Measurements from ENCODE around the gene ACTN2.

The ACTN2 gene

DNA sequence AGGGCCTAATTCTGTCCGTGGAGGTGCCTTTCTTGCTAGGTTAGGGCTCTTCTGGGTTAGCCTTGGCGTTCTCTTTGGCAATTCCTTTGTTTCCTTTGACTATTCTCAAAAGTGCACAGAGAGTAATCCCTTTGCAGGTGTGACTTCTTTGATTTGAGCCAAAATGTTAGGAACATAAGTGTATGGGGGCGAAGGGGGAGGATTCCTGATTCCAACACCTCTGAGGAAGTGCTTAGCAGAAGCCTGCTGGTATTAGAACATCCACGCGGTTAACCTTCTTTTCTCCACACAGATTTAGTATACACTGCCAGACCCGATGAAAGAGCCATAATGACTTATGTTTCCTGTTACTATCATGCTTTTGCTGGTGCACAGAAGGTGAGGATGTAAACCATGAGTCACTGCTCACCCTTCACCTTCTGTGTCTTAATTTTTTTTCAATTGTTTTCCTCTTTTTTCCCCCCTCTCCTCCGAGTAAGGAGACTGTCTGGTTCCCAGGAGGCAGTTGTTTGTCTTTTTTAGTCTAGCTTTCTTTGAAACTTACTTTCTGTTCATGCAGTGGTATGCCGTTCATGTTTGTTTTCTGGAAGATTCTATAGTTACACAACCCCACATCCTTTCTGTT, 48.0 kb downstream of the ACTN2 start:
- DNase-seq (ENCODE audit: low read depth in 2 of 3, low spot score in 1 of 3): no peak

DNA sequence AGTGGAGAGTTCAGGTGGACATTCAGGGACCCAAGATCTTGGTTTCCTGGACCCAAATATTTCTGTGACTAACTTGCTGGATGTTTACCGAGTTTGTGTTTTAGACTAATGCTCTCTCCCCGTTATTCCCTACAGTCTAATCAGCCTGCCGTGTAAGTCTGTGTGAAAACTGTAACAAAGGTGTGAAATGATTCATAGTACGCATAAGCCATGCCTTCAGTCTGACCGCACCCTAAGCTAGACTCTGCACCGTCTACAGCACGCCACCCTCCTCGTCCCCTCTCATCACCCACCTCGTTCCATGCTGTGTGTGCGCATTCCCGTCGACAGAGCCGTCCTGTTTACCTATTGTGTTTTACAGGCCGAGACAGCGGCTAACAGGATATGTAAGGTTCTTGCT, 50.5 kb downstream of the ACTN2 start:
- DNase-seq (ENCODE audit: low read depth in 2 of 3, low spot score in 1 of 3): no peak

DNA sequence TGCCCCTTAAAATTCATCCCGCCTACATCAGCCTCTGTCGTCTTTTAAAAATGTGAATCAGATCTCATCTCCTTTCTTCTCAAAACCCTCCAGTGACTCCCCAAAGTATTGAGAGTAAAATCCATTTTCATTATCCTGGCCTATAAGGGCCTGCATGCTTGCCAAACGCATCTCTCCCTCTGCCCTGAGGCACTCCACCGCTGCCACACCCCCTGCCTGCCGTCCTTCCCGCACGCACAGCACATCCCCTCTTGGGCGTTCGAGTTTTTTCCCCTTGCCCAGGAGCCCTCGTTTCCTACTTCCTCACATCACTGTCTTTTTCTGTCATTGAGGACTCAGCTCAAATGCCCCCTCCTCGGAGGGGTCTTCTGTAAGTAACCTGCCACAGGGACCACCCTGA, 55.5 kb downstream of the ACTN2 start:
- no peak for DNase-seq (ENCODE audit: low read depth in 2 of 3, low spot score in 1 of 3)

DNA sequence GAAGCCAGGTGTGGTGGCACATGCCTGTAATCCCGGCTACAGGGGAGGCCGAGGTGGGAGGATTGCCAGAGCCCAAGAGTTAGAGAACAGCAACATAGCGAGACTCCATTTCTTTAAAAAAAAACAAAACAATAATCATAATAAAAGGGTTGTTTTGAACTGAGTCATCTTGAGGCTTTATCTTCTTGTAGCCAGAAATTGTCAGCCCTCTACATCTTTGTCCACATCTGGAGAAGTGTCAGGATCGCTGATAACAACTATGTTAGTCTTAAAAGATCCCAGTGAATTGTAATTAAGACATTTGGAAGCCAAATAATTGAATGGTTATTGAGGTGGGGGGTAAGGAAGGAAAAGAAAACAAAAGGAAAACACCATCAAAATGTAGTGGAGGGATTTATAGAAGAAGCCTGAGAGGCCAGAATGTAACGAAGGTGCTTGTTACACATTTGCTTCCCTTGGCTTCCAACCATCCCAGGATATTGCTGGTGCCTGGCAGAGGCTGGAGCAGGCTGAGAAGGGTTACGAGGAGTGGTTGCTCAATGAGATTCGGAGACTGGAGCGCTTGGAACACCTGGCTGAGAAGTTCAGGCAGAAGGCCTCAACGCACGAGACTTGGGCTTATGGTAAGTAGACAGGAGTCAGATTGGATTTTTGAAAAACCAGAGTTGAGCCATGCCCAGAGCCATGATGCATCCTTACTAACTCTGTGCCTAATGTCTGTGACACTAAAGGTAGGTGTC, 56.3 kb downstream of the ACTN2 start:
- no peak for DNase-seq (ENCODE audit: low read depth in 2 of 3, low spot score in 1 of 3)

DNA sequence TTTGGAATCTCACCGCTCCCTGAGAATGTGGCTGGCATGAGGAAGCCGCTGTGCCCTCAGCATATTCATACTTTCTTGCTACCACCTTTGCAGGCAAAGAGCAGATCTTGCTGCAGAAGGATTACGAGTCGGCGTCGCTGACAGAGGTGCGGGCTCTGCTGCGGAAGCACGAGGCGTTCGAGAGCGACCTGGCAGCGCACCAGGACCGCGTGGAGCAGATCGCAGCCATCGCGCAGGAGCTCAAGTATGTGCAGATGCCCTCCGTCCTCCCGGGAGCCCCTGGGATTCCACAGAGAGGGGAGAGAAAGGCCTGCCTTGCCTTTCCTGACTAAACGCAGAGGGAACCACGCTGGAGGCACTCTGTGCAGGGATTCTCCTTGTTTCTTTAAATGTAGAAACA, 58.2 kb downstream of the ACTN2 start:
- no peak for DNase-seq (ENCODE audit: low read depth in 2 of 3, low spot score in 1 of 3)

DNA sequence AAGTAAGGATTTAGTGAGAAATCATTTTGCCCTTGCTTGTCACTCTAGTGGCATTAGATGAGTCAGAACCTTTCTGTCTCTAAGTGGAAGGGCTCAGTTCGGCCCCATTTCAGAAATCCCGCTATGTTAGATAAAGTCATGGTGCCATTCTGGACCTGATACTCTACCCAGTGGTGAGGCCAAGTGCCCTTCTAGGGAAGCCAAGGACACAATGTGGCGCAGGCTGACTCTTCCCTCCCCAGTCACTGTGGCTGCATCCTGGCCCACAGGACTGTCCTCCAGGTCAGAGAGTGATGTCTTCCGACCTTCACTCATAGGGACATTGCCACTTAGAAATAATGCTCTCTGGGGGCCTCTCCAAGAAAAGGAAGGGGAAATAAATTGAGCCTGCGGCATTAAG, 60.5 kb downstream of the ACTN2 start:
- DNase-seq (ENCODE audit: low read depth in 2 of 3, low spot score in 1 of 3): no peak

DNA sequence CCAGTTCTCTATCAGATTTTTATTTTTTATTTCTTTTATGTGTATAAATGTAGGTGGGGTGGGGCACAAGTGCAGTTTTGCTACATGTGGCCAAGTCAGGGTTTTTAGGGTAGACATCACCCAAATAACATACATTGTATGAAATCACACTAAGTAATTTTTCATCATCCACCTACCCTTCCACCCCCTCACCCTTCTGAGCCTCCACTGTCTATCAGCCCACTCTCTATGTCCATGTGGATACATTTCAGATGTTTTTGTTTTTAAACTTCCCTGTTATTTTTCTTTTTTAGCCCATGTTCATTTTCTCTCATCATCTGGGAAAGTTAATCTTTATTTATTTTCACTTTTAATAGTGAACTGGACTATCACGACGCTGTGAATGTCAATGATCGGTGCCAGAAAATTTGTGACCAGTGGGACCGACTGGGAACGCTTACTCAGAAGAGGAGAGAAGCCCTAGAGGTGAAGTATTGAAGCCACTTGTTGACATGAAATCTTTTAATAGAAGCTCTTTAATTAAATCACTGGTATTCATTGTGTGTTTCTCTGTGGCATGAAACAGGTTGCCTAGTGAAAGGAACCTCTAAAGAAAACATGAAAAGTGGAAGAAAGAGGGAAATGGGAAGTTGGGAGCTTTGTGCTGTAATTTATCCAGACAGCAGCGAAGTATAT, 61.1 kb downstream of the ACTN2 start:
- DNase-seq (ENCODE audit: low read depth in 2 of 3, low spot score in 1 of 3): no peak

DNA sequence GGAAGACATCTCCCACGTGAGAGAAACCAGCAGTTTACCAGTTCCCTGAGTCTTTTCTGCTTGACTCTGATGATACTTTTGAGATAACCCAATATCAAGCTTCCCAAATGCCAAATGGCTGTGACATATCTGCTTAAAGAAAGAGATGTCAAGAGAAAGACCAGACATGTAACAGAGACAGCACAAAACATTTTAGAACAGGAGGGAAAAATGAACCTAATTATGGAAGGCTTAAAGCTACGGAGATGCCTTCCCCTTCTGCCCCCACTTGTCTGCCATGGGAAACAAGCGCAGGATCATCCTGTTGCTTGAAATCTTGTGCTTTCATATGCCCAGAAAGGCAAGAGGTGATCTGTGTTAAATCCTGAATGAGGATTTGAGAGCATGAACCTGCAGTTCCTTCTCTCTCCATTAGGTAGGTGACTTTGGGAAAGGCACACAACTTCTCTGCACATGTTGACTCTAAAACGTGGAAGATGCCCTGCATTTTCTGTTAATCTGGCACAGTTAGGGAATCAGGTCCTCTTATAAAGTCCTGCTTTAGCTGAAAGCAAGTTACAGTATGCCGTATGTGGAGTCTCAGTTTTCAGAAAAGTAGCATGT, 62.1 kb downstream of the ACTN2 start:
- DNase-seq (ENCODE audit: low read depth in 2 of 3, low spot score in 1 of 3): no peak

DNA sequence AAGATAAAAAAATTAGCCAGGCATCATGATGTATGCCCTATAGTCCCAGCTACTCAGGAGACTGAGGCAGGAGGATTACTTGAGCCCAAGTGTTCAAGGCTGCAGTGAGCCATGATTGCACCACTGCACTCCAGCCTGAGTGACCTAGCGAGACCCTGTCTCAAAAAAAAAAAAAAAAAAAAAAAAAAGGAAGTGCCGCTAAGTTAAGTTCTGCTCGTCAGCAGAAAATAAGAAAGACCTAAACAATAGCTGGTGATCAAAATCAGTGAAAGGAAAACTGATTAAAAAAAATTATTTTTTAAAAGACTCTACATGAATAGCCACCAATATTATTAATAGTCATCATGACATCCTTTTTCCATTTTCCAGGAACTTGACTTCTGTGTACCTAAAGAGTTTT, 64.6 kb downstream of the ACTN2 start:
- no peak for DNase-seq (ENCODE audit: low read depth in 2 of 3, low spot score in 1 of 3)

DNA sequence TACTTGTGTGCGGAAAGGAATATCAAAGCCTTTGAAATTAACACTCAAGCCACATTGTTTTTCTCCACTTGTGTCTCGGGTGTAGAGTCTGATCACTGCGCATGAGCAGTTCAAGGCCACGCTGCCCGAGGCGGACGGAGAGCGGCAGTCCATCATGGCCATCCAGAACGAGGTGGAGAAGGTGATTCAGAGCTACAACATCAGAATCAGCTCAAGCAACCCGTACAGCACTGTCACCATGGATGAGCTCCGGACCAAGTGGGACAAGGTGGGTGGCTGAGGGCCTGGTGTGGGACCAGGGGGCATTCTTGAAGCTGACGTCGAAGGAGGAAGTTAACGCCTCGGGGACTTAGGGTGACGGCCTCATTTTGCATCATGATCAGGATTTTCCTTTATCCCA, 65.1 kb downstream of the ACTN2 start:
- DNase-seq (ENCODE audit: low read depth in 2 of 3, low spot score in 1 of 3): no peak

DNA sequence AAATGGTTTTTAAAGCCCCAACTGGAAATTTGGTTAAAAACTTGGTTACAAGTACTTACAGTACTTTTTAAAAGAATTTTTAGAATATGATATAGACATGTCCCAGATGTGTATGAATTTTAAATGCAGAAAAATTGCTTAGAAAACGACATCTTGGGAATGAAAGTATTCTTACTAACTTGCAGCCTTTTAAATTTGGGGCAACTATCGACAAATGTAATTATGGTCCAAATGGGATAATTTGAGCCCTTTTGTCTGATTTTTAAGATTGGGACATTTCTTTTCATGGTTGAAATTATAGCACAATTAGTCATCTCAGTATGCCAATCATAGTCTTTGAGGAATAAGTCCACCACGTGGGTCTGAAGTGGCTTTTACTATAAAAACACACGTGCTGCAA, 65.6 kb downstream of the ACTN2 start:
- DNase-seq (ENCODE audit: low read depth in 2 of 3, low spot score in 1 of 3): no peak

DNA sequence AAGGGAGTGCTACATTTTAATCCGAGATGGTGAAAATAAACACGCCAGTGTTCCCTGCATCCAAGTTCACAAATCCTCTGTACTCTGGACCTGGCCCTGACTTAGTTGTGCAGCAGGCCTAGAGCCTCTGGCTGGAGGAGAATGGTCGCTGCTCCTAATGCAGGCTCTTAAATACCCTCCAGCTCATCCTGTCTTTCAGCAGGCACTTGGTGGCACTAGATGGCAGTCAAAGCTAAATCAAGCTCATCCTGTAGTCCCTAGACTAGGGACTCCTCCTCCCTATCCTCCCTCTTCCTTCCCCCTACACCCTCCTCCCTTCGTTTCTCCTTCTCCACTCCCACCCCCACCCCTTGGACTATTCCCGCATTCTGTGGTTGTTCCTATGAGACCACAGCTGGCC, 67.2 kb downstream of the ACTN2 start:
- no peak for DNase-seq (ENCODE audit: low read depth in 2 of 3, low spot score in 1 of 3)

DNA sequence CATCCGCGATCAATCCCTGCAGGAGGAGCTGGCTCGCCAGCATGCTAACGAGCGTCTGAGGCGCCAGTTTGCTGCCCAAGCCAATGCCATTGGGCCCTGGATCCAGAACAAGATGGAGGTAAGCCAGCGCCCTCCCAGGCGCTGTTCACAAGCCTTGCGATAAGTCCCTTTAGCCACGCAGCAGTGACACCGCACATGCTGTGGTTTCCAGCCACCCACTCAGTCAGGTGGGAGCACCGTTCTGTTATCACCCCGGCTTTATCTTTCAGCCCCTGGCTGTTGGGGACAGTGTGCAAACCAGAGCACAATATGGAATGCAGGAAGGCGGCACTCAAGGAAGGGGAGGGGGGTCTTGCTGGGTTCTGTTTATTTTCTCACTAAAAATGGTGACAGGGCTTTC, 67.7 kb downstream of the ACTN2 start:
- no peak for DNase-seq (ENCODE audit: low read depth in 2 of 3, low spot score in 1 of 3)

DNA sequence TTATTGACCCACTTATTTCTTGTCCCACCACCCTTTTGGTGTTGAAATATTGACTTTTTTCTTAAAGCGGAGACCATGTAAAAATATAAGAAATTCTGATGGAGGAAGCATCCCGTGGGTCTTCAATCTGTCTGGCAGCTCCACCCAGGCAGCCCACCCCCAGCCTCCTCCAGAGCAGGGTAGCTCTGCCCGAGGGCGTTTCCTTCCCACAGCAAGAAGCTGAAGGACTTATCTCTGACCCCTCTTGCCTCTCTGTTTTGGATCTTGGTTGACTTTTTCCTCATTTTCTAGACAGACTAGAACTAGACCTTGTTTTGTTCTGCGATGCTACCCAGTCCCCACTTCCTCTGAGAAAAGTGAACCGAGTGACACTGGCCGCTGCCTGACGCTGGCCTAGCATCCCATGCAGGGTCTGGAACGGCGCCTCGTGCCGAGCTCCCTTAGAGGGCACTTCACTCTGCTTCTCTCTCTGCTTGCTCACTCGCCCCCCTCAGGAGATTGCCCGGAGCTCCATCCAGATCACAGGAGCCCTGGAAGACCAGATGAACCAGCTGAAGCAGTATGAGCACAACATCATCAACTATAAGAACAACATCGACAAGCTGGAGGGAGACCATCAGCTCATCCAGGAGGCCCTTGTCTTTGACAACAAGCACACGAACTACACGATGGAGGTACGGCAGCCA, 68.4 kb downstream of the ACTN2 start:
- DNase-seq (ENCODE audit: low read depth in 2 of 3, low spot score in 1 of 3): no peak

DNA sequence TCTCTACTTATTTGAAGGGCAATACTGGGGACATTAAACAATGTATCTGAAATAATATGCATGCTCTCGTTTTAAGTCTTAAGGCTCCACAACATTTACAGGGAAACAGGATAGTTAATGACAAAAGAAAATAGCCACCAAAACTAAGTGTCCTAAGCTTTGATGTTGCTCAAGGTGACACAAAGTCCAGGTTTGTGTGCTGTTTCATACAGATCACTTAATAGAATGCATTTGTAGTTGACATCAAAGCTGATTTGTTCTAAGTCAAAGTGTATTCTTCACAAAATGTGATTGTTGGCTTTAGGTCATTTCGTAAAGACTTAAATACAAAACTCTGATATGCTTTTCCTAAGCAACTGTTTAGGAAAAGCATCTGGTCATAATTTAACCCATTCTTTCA, 71.3 kb downstream of the ACTN2 start:
- DNase-seq (ENCODE audit: low read depth in 2 of 3, low spot score in 1 of 3): no peak

DNA sequence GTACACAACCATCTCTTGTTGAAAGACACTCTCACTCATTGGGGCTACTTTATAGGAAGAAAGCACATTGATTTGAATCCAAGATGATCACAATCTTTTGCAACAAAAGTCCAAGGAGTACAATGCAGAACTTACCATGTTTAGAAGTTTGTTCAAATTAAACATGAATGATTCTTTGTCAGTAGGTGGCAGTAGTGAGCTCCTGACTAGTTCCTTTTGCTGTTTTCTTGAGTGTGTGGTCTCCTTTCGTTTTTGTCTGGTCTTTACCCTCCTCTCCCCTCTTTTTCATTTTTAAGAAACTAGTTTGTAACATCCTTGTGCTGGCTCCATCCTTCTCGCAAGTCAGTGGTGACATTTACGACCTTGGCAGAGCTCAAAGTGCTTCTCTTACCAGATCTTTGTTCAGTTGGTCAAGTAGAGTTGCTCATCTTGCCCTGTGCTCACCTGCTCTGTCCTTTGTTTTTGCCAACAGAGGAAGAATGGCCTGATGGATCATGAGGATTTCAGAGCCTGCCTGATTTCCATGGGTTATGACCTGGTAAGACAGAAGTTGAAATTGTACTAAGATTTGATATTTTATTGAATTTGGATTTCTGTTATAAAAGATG, 73.1 kb downstream of the ACTN2 start:
- DNase-seq (ENCODE audit: low read depth in 2 of 3, low spot score in 1 of 3): peak in 1 of 3 donors; percentile 41

DNA sequence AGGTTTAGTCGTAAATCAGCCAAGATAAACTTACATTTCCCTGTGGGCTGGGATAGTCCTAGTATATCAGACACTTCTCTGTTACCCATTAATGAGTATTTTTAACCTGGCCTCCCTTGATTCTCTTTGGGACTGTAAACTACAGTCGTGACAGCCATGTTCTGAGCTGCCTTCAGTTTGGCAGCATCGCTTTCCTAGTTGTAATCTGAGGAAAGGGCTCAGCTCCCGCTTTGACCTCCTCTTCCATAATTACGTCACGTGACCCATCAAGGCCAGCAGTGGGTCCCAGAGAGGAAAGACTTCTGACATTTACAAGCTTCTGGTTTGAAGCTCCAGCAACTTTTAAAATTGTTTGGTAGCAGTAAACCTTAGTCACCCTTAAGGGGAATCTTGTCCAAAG, 74.2 kb downstream of the ACTN2 start:
- no peak for DNase-seq (ENCODE audit: low read depth in 2 of 3, low spot score in 1 of 3)

DNA sequence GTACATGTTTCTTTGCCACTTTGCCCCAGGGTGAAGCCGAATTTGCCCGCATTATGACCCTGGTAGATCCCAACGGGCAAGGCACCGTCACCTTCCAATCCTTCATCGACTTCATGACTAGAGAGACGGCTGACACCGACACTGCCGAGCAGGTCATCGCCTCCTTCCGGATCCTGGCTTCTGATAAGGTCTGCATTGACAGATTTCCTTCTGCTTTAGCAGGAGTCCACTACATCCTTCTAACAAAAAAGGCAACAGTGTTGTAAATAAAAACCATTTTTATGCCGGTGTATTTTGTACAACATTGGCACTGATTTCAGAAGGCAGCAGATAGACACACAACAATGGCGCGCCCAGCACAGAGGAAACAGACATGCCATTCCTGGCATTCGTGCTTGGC, 74.7 kb downstream of the ACTN2 start:
- DNase-seq (ENCODE audit: low read depth in 2 of 3, low spot score in 1 of 3): no peak

DNA sequence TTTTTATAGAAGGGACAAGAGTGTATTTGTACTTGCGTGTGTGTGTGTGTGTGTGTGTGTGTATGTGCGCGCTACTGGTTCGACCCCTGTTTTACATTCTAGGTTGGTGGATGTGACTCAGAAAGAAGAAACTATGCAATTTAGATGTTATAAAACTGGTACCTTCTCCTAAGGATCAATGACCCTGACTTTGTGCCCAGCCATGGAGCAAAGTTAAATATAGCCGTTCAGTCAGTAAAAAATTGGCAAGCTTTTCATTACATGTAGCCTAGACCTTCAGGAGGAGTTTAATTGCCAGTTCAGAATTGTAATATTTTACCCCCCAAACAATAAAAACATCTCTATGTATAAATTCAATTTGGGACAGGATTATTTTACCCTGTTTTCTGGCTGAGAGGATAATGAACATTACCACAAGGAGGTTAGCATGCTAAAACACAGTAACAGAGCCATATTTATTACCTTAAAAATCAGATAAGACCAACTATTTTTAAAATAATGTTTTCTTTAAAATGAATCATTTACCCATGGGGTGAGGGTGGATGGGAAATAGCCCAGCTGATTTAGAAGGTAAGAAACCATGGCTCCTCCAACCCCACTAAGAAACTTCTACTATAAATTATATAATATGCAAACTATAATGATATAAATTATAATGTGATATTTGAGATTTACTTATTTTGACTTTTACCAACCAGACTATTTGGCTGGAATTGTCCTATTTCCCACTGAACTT, 75.3 kb downstream of the ACTN2 start:
- DNase-seq (ENCODE audit: low read depth in 2 of 3, low spot score in 1 of 3): no peak

DNA sequence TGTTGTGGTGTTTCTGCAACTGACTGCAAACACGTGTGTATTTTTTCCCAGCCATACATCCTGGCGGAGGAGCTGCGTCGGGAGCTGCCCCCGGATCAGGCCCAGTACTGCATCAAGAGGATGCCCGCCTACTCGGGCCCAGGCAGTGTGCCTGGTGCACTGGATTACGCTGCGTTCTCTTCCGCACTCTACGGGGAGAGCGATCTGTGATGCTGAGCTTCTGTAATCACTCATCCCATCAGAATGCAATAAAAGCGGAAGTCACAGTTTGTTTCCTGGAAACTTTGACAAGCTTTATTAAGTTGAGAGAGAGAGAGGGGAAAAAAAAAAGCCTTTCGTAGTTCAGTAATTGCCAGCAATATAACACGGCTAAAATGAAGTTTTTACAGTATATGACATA, 76.1 kb downstream of the ACTN2 start:
- no peak for DNase-seq (ENCODE audit: low read depth in 2 of 3, low spot score in 1 of 3)

DNA sequence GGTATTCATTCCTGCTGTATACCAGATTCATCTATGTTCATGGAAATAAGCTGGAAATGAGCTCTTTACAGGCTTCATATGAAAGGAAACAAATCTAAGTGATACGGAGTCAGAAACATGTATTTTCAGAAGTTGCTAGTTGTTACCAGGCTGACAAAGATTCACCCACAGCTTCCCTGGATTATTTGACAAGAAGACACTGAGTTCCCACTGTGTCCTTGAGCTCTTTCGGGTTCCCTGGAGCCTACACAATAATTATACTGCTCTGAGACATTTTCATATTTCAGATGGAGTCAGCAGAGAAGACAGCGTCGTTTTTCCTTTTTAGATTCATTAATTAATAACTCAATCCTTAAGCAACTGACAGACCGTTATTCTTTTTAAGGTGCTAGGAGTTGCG, 79.5 kb downstream of the ACTN2 start:
- DNase-seq (ENCODE audit: low read depth in 2 of 3, low spot score in 1 of 3): no peak

Data from stimulated activated CD4-positive, alpha-beta T cell treated with anti-CD3 and anti-CD28 coated beads, Interleukin-12 subunit alpha, Interleukin-12 subunit beta, amount 100 ng/mL, for 48 hours (primary cell).